GM23248 (cell line): ENCODE results near the gene LLPH. TPM values are rescaled to one million over a fixed set of nuclear protein-coding genes. Genes with fewer than 3 reads are reported as not detected.

Source experiments
- DNase-seq: peaks from one replicate; pipeline ENCODE4 v3.0.0-alpha.2; 2015
- H2AFZ ChIP-seq: fragments of 200-600 bp; sonication (generic); 2 replicates; pipeline ENCODE4 v1.6.1; 2016; ENCODE audit warnings: antibody characterized with exemption
- H3F3A ChIP-seq: fragments of 200-600 bp; sonication (generic); 2 replicates; pipeline ENCODE4 v1.6.1; 2016; ENCODE audit warnings: mild to moderate bottlenecking, antibody characterized with exemption, mixed run types; ENCODE audit not compliant: insufficient read depth
- H3K27ac ChIP-seq: fragments of 200-600 bp; sonication (generic); 2 replicates; pipeline ENCODE4 v1.5.1; 2016; ENCODE audit warnings: mild to moderate bottlenecking
- H3K27me3 ChIP-seq: fragments of 200-600 bp; sonication (generic); replicated peaks from 2 replicates; pipeline ENCODE4 v1.6.1; 2016; ENCODE audit warnings: mild to moderate bottlenecking; ENCODE audit not compliant: insufficient read depth
- H3K36me3 ChIP-seq: fragments of 200-600 bp; sonication (generic); 2 replicates; pipeline ENCODE4 v1.6.1; 2016; ENCODE audit warnings: low read depth, mild to moderate bottlenecking
- H3K4me1 ChIP-seq: fragments of 200-600 bp; sonication (generic); 2 replicates; pipeline ENCODE4 v1.6.1; 2016; ENCODE audit warnings: mild to moderate bottlenecking; ENCODE audit not compliant: insufficient read depth
- H3K4me2 ChIP-seq: fragments of 200-600 bp; sonication (generic); one replicate; pipeline ENCODE4 v1.6.1; 2016; ENCODE audit warnings: mild to moderate bottlenecking; ENCODE audit not compliant: unreplicated experiment
- H3K4me3 ChIP-seq: fragments of 200-600 bp; sonication (generic); 2 replicates; pipeline ENCODE4 v1.5.1; 2016; ENCODE audit warnings: mild to moderate bottlenecking
- H3K79me2 ChIP-seq: fragments of 200-600 bp; sonication (generic); 2 replicates; pipeline ENCODE4 v1.6.1; 2016; ENCODE audit warnings: mild to moderate bottlenecking; ENCODE audit not compliant: insufficient read depth
- H3K9ac ChIP-seq: fragments of 200-600 bp; sonication (generic); 2 replicates; pipeline ENCODE4 v1.6.1; 2016; ENCODE audit warnings: mild to moderate bottlenecking
- H3K9me2 ChIP-seq: fragments of 200-600 bp; sonication (generic); 2 replicates; pipeline ENCODE4 v1.6.1; 2016; ENCODE audit warnings: mixed run types, mild to moderate bottlenecking, moderate library complexity; ENCODE audit not compliant: insufficient read depth
- H3K9me3 ChIP-seq: fragments of 200-600 bp; sonication (generic); one replicate; pipeline ENCODE4 v1.6.1; 2017; ENCODE audit warnings: low read depth
- H4K20me1 ChIP-seq: fragments of 200-600 bp; sonication (generic); 2 replicates; pipeline ENCODE4 v1.6.0; 2016; ENCODE audit not compliant: insufficient read depth
- EZH2 ChIP-seq: fragments of 200-600 bp; sonication (generic); IDR thresholded peaks from 2 replicates; pipeline ENCODE4 v1.6.1; 2018; ENCODE audit warnings: antibody characterized with exemption, mild to moderate bottlenecking; ENCODE audit not compliant: insufficient read depth, poor library complexity, severe bottlenecking
- EZH2phosphoT487 ChIP-seq: fragments of 200-600 bp; sonication (generic); IDR thresholded peaks from 2 replicates; pipeline ENCODE4 v1.6.1; 2018; ENCODE audit warnings: antibody characterized with exemption, moderate library complexity, mild to moderate bottlenecking, low read depth; ENCODE audit not compliant: insufficient read depth
- WGBS, 2 experiments: methylation state at CpG; one replicate each; pipeline ENCODE4 v1.1.6; 2015 to 2017; ENCODE audit warnings: low lambda C conversion rate in 2 of 2, low coverage in 1 of 2; ENCODE audit errors: missing lambda C conversion rate in 2 of 2; 5-methylcytosine and 5-hydroxymethylcytosine counted together
- in situ Hi-C: fragments of 300-500 bp; cut with MboI; formaldehyde crosslinking; loops from 2 replicates; pipeline ENCODE4 v1.15.0; 2020
- polyA plus RNA-seq: library from polyadenylated mRNA; unstranded; fragments of >200 nt; fragmentation: Nextera tagmentation; extraction: Ambion mirVana; gene quantifications from 2 replicates; pipeline ENCODE4 v1.2.1, GENCODE V29; 2016
- total RNA-seq: library from RNA; depleted of rRNA; stranded (reverse); fragments of >200 nt; shearing (Covaris generic); gene quantifications from 2 replicates; pipeline ENCODE4 v1.2.3, GENCODE V29; 2014

The LLPH gene
- total and polyA plus RNA-seq, 2 experiments from 2014 or later = 11.6 to 49.2 TPM

DNA sequence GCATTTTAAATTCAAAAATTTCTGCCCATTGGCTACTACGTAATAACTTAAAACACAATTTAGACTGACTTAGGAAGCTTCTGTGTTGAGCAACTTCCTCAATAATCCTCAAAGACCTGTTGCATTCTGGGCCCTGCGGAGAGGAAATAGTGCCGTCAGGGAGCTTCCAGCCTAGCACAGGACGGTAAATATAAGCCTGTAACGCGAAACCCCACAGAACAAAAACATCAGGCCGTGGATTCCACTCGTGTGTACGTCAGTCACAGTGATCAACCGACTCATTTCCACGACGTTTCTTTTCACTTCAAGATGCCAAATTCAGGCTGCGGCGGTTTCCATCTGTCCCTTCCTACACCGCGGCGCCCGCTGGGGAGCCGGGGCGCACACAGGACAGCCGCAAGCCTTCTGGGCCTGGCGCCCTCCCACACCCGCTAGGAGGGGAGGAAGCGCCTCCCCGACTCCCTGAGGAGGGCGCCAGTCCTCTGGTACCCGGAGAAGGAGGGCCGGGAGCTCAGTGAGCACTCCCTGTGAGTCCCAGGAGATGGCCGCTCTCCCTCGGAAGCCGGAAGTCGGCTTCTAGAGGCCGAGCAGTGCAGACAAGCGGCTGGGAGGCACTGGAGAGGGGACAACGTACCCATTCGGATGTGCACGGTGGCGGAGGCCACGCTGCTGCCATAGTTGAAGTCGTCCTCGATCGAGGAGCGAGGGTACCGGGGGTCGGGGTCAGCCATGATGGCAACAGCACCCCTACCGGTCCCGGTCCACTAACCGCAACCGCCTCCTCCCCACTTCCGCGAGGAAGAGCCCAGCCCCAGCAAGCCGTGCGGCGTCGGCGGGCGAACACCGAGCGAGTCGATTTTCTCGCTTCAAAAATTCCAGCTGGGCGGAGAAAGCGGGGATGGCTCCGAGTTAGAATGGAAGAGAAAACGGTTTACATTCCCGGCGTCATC lies 38.9 kb upstream of the LLPH start, which contains the start of gene TMBIM4:
Gene TMBIM4, minus strand, starts transcription at position 776 of the 950 bp plus-strand sequence. Its CDS starts 45 bp downstream, at position 731.
- no peaks in the 10 kb centered on the region for H3K27me3 ChIP-seq
- WGBS, 2 experiments = 0 to 1% methylated on average over 58 to 67 of the region's 67 CpGs
- H3K79me2 ChIP-seq = peaks cover 42% of the 10 kb centered on the region
- H2AFZ ChIP-seq = peak within 1 kb of the TSS; percentile 96
- no peaks in the 10 kb centered on the region for H3K9me2 ChIP-seq
- peak within 1 kb of the TSS; percentile 81 for H3K4me2 ChIP-seq
- H3K27ac ChIP-seq = peak within 1 kb of the TSS; percentile 93
- in situ Hi-C loops = no loop called here
- peak within 1 kb of the TSS; percentile 90 for H3K9ac ChIP-seq
- TF ChIP-seq EZH2phosphoT487 (no peak), EZH2 (no peak)
- peaks cover 10% of the 10 kb centered on the region for H3K36me3 ChIP-seq
- no peaks in the 10 kb centered on the region for H3K9me3 ChIP-seq
- peaks cover 16% of the 10 kb centered on the region for H3K4me1 ChIP-seq
- no peaks in the 10 kb centered on the region for H4K20me1 ChIP-seq
- H3K4me3 ChIP-seq = peak within 1 kb of the TSS; percentile 83
- DNase-seq = peak; percentile 96
- peaks cover 25% of the 10 kb centered on the region for H3F3A ChIP-seq

DNA sequence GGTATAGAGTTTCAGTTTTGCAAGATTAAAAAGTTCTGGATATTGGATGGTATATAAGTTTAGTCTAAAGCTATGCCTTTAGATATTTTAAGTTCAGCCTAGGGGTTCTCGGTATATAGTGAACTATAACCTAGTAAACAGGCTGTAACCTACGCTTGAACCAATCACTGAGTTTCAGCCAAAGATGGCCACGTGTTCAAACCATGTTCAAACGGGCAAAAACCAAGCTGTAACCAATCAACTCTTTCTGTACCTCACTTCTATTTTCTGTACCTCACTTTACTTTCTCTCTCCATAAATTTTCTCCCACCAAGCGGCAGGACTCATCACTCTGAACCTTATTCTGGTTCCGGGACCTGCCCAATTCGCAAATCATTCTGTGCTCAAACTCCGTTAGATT lies 37.9 kb upstream of the LLPH start:
- H3K9me3 ChIP-seq = no peaks in the 10 kb centered on the region
- H3K36me3 ChIP-seq = peaks cover 10% of the 10 kb centered on the region
- TF ChIP-seq EZH2 (no peak), EZH2phosphoT487 (no peak)
- H4K20me1 ChIP-seq = no peaks in the 10 kb centered on the region
- WGBS, 2 experiments = 61 to 64% methylated on average over 8 of the region's 8 CpGs
- H3K4me3 ChIP-seq = peak overlapping the region; percentile 83
- peaks cover 33% of the 10 kb centered on the region for H3F3A ChIP-seq
- peak overlapping the region; percentile 90 for H3K9ac ChIP-seq
- H3K27ac ChIP-seq = peak overlapping the region; percentile 93
- no peaks in the 10 kb centered on the region for H3K27me3 ChIP-seq
- H2AFZ ChIP-seq = peak overlapping the region; percentile 96
- H3K4me2 ChIP-seq = peak overlapping the region; percentile 81
- peaks cover 52% of the 10 kb centered on the region for H3K79me2 ChIP-seq
- H3K4me1 ChIP-seq = peaks cover 24% of the 10 kb centered on the region
- peak; percentile 13 for DNase-seq
- in situ Hi-C loops = no loop called here
- H3K9me2 ChIP-seq = no peaks in the 10 kb centered on the region

DNA sequence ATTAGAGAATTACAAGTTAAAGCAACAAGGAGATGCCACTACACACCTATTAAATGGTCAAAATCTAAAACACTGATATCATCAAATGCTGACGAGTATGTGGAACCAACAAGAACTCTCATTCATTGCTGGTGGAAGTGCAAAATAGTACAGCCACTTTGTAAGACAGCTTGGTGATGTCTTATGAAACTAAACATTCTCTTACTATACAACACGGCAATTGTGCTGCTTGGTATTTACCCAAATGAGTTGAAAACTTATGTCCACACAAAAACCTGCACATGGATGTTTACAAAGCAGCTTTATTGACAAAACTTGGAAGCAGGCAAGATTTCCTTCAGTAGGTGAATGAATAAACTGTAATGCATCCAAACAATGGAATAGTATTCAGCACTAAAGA lies 36.0 kb upstream of the LLPH start:
- no peak overlapping the region for H3K4me3 ChIP-seq
- no peak overlapping the region for H3K27ac ChIP-seq
- H3K4me2 ChIP-seq = no peak overlapping the region
- no peaks in the 10 kb centered on the region for H3K27me3 ChIP-seq
- WGBS, 2 experiments = 78 to 80% methylated on average over 2 of the region's 2 CpGs
- H3K9ac ChIP-seq = no peak overlapping the region
- H3K36me3 ChIP-seq = peaks cover 10% of the 10 kb centered on the region
- peaks cover 71% of the 10 kb centered on the region for H3K79me2 ChIP-seq
- no peaks in the 10 kb centered on the region for H3K9me2 ChIP-seq
- TF ChIP-seq EZH2 = no peak
- no peak for TF ChIP-seq EZH2phosphoT487
- no peak for DNase-seq
- H3F3A ChIP-seq = peaks cover 33% of the 10 kb centered on the region
- no peaks in the 10 kb centered on the region for H3K9me3 ChIP-seq
- peaks cover 24% of the 10 kb centered on the region for H3K4me1 ChIP-seq
- in situ Hi-C loops = no loop called here
- H2AFZ ChIP-seq = no peak overlapping the region
- H4K20me1 ChIP-seq = no peaks in the 10 kb centered on the region

DNA sequence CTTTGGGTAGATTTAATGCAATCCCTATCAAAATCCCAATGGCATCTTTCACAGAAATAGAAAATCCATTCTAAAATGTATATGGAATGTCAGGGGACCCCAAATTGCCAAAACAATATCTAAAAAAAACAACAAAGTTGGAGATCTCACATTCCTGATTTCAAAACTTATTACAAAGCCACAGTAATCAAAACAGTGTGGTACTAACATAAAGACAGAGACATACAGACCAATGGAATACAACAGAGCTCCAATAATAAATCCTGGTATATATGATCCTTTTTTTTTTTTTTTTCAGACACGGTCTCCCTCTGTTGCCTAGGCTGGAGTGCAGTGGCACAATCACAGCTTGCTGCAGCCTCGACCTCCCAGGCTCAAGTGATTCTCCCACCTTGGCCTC lies 34.6 kb upstream of the LLPH start:
- no peak overlapping the region for H3K9ac ChIP-seq
- no peak overlapping the region; the same call in 1 of the 2 replicates for H3K27ac ChIP-seq
- H3K79me2 ChIP-seq = peaks cover 85% of the 10 kb centered on the region
- peaks cover 12% of the 10 kb centered on the region for H3K36me3 ChIP-seq
- in situ Hi-C loops = no loop called here
- no peaks in the 10 kb centered on the region for H3K9me3 ChIP-seq
- no peak for TF ChIP-seq EZH2phosphoT487
- TF ChIP-seq EZH2 = no peak
- 97 to 100% methylated on average over 2 of the region's 2 CpGs for WGBS, 2 experiments
- peaks cover 24% of the 10 kb centered on the region for H3K4me1 ChIP-seq
- no peaks in the 10 kb centered on the region for H3K9me2 ChIP-seq
- no peaks in the 10 kb centered on the region for H4K20me1 ChIP-seq
- no peak overlapping the region for H3K4me2 ChIP-seq
- H3K4me3 ChIP-seq = no peak overlapping the region
- DNase-seq = no peak
- no peaks in the 10 kb centered on the region for H3K27me3 ChIP-seq
- peaks cover 30% of the 10 kb centered on the region for H3F3A ChIP-seq
- no peak overlapping the region for H2AFZ ChIP-seq
